ENCODE results near the gene PERM1. TPM values are rescaled to one million over a fixed set of nuclear protein-coding genes. Genes with fewer than 3 reads are reported as not detected.

PERM1 gene
- total RNA-seq, 1 experiment from 2014 or later = 1.5 TPM

DNA sequence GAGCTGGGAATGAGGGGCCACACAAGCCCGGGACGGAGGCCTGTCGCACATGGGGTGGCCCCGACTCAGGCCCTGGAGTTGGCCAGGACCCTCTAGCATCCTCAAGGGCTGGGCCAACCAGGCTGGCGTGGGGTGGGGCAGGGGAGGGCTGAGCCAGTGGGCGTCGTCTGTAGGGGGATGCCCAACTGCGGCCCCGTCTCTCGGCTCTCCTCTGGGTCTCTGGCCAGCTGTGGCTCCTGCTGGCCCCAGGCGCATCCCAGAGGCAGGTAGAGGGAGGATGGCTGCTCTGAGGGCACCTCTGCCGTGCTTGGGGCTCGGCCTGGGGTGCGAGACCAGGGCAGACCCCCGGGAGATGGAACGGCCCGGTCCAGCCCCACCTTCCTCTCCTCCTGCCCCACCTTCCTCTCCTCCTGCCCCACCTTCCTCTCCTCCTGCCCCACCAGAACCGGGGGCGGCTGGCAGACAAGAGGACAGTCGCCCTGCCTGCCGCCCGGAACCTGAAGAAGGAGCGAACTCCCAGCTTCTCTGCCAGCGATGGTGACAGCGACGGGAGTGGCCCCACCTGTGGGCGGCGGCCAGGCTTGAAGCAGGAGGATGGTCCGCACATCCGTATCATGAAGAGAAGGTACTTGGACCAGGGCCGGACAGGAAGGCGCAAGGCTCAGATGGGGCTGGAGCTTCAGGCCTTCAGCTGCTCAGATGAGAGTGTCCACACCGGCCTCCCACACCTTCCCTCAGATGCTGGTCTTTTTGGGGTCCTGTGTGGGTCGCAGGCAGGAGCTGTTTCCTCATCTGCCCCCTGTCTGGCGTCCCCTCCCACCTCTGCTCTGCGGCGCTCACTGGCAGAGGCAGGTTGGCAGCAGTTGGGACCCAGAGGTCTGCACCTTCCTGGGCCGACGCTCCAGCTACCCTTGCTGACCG is 51.9 kb downstream of the PERM1 start:
- no peak overlapping the region for H3K4me3 ChIP-seq (ENCODE audit: low read depth in 2 of 2, low read length in 2 of 2)
- no peaks in the 10 kb centered on the region for H3K9me3 ChIP-seq (ENCODE audit: control insufficient read depth, insufficient read depth, low read depth, low read length)
- no peaks in the 10 kb centered on the region for H3K36me3 ChIP-seq (ENCODE audit: control insufficient read depth, insufficient read depth, low read length)
- ChIA-PET POLR2A (interaction anchor here (0.6 to 0.9 kb wide), 2 partner anchors 12 to 171 kb away, joined by 3 to 4 read pairs; no protein-coding TSS in a partner anchor), CTCF (no interaction called here)
- TF ChIP-seq, protein P1, sequence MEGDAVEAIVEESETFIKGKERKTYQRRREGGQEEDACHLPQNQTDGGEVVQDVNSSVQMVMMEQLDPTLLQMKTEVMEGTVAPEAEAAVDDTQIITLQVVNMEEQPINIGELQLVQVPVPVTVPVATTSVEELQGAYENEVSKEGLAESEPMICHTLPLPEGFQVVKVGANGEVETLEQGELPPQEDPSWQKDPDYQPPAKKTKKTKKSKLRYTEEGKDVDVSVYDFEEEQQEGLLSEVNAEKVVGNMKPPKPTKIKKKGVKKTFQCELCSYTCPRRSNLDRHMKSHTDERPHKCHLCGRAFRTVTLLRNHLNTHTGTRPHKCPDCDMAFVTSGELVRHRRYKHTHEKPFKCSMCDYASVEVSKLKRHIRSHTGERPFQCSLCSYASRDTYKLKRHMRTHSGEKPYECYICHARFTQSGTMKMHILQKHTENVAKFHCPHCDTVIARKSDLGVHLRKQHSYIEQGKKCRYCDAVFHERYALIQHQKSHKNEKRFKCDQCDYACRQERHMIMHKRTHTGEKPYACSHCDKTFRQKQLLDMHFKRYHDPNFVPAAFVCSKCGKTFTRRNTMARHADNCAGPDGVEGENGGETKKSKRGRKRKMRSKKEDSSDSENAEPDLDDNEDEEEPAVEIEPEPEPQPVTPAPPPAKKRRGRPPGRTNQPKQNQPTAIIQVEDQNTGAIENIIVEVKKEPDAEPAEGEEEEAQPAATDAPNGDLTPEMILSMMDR (IDR thresholded peaks at IDR 0.05) = no peak
- no peak for TF ChIP-seq POLR2AphosphoS5 (IDR thresholded peaks at IDR 0.05; ENCODE audit: low read depth, low read length)
- no peak for TF ChIP-seq SIN3A (IDR thresholded peaks at IDR 0.05; ENCODE audit: borderline replicate concordance, insufficient read depth, low read depth, low read length)
- TF ChIP-seq, protein P2, sequence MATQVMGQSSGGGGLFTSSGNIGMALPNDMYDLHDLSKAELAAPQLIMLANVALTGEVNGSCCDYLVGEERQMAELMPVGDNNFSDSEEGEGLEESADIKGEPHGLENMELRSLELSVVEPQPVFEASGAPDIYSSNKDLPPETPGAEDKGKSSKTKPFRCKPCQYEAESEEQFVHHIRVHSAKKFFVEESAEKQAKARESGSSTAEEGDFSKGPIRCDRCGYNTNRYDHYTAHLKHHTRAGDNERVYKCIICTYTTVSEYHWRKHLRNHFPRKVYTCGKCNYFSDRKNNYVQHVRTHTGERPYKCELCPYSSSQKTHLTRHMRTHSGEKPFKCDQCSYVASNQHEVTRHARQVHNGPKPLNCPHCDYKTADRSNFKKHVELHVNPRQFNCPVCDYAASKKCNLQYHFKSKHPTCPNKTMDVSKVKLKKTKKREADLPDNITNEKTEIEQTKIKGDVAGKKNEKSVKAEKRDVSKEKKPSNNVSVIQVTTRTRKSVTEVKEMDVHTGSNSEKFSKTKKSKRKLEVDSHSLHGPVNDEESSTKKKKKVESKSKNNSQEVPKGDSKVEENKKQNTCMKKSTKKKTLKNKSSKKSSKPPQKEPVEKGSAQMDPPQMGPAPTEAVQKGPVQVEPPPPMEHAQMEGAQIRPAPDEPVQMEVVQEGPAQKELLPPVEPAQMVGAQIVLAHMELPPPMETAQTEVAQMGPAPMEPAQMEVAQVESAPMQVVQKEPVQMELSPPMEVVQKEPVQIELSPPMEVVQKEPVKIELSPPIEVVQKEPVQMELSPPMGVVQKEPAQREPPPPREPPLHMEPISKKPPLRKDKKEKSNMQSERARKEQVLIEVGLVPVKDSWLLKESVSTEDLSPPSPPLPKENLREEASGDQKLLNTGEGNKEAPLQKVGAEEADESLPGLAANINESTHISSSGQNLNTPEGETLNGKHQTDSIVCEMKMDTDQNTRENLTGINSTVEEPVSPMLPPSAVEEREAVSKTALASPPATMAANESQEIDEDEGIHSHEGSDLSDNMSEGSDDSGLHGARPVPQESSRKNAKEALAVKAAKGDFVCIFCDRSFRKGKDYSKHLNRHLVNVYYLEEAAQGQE (IDR thresholded peaks at IDR 0.05; ENCODE audit: insufficient read depth in 1 of 2, low read depth in 2 of 2, low read length in 1 of 2) = no peak
- TF ChIP-seq TCF7L2 (IDR thresholded peaks at IDR 0.05; ENCODE audit: low read depth, low read length) = no peak
- no peak for DNase-seq (ENCODE audit: low read depth, low spot score)
- in situ Hi-C loops (cut with HindIII; ENCODE audit: low pct_unique_long_range_greater_than_20kb, low sequenced_read_pairs) = no loop called here
- no peaks in the 10 kb centered on the region for H3K27me3 ChIP-seq (ENCODE audit: control insufficient read depth, insufficient read depth, low read length)
- intact Hi-C loops (cut with micrococcal nuclease; ENCODE audit: unreplicated experiment) = no loop called here
- peaks cover 46% of the 10 kb centered on the region for H3K4me1 ChIP-seq (ENCODE audit: control insufficient read depth, insufficient read depth, low read length)
- no TSS peak for BruUV-seq (replicated peaks)
- no peak overlapping the region for H3K27ac ChIP-seq (ENCODE audit: low read length)
- ATAC-seq = no peak

DNA sequence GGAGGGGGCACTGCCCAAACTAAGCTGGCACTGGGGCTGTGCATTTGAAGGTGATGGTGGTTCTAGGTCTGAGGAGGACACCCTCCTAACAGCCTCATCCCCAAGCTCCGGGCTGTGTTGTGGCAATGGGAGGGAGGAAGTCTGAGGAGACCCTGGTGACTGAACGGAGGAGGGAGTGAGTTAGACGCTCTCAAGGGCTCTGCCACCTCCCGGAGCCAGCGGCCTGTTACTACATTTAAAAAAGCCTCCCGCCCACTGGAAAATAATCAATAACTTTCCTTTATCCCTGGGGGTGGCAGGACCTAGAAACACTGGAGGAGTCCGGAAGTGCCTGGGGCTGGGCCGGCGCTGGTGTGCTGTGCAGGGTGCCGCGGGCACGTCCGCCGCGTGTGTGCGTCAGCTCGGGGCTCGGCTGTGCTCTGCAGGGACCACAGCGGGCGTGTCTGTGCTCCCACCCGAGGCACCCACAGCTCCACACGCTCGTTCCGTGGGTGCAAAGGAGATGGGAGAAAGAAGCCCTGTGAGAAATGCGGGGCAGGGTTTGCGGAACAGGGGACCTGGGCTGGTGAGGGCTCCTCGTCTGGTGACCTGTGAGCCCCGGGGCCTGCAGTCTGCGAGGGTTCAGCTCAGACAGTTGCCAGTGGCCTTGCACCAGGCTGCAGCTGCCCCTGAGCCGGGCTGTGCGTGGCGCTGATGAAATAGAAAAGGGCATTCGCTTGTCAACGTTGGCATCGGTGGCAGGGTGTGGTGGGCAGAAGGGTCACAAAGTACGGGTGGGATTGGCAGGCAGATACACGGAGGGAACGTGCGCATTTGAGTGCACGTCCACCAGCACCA is 52.9 kb downstream of the PERM1 start:
- H3K4me1 ChIP-seq (ENCODE audit: control insufficient read depth, insufficient read depth, low read length) = peaks cover 46% of the 10 kb centered on the region
- TF ChIP-seq TCF7L2 (IDR thresholded peaks at IDR 0.05; ENCODE audit: low read depth, low read length) (no peak), SIN3A (IDR thresholded peaks at IDR 0.05; ENCODE audit: borderline replicate concordance, insufficient read depth, low read depth, low read length) (no peak), POLR2AphosphoS5 (IDR thresholded peaks at IDR 0.05; ENCODE audit: low read depth, low read length) (no peak)
- TF ChIP-seq, protein P1 (IDR thresholded peaks at IDR 0.05) = no peak
- TF ChIP-seq, protein P2 (IDR thresholded peaks at IDR 0.05; ENCODE audit: insufficient read depth in 1 of 2, low read depth in 2 of 2, low read length in 1 of 2) = no peak
- ATAC-seq (no peak), DNase-seq (ENCODE audit: low read depth, low spot score) (no peak)
- TSS peak; percentile 35 for BruUV-seq (replicated peaks)
- no peaks in the 10 kb centered on the region for H3K9me3 ChIP-seq (ENCODE audit: control insufficient read depth, insufficient read depth, low read depth, low read length)
- CTCF ChIA-PET = no interaction called here
- POLR2A ChIA-PET = interaction anchor here (0.6 kb wide), 1 partner anchor 14 kb away, joined by 9 read pairs; no protein-coding TSS in a partner anchor
- in situ Hi-C loops (cut with HindIII; ENCODE audit: low pct_unique_long_range_greater_than_20kb, low sequenced_read_pairs) = no loop called here
- no peaks in the 10 kb centered on the region for H3K36me3 ChIP-seq (ENCODE audit: control insufficient read depth, insufficient read depth, low read length)
- no peak overlapping the region for H3K4me3 ChIP-seq (ENCODE audit: low read depth in 2 of 2, low read length in 2 of 2)
- no peak overlapping the region; the same call in 1 of the 2 replicates for H3K27ac ChIP-seq (ENCODE audit: low read length)
- intact Hi-C loops (cut with micrococcal nuclease; ENCODE audit: unreplicated experiment) = no loop called here
- H3K27me3 ChIP-seq (ENCODE audit: control insufficient read depth, insufficient read depth, low read length) = no peaks in the 10 kb centered on the region

Data from Panc1 (cell line).